HepG2 (cell line): ENCODE measurements around the gene AP2A2. TPM values are rescaled to one million over a fixed set of nuclear protein-coding genes. Genes with fewer than 3 reads are reported as not detected.

Source experiments
- ATAC-seq: fragments of 200-7000 bp; cut with Tn5 transposase; 3 replicates; pipeline ENCODE4 v1.9.1; 2020; ENCODE audit warnings: mild to moderate bottlenecking, moderate library complexity
- BruUV-seq: library from RNA; stranded (reverse); fragments of 400-500 nt; replicated peaks from 2 replicates; lab custom pipeline; 2021; lab: Mats Ljungman, UMichigan
- CTCF ChIA-PET: fragments of 300-600 bp; formaldehyde crosslinking; extraction: SDS; loops from one replicate; lab custom pipeline; 2021; ENCODE audit warnings: low total read pairs, inconsistent platforms, low intra/inter-chr PET ratio; lab: Yijun Ruan, JAX
- POLR2A ChIA-PET: fragments of 350-600 bp; sonication (Branson Sonifier 250); formaldehyde crosslinking; loops from one replicate; lab custom pipeline; 2020; ENCODE audit warnings: antibody characterized with exemption, inconsistent platforms; lab: Yijun Ruan, JAX
- DNase-seq: peaks from one replicate; pipeline ENCODE4 v3.0.0-alpha.2; 2015; ENCODE audit warnings: low spot score
- FAIRE-seq: peaks from 3 replicates; lab custom pipeline; 2011; peaks lifted over from hg19 to GRCh38; lab: Jason Lieb, UNC
- H2AFZ ChIP-seq: one replicate; pipeline ENCODE4 v1.6.1; 2011; ENCODE audit warnings: low read length, inconsistent platforms
- H3K27ac ChIP-seq: fragments of 300-600 bp; 3 replicates; pipeline ENCODE4 v1.8.0; 2011; ENCODE audit warnings: mixed run types, mild to moderate bottlenecking, mixed read lengths, low read length, inconsistent platforms; ENCODE audit not compliant: insufficient read depth; ENCODE audit errors: extremely low read length
- H3K27me3 ChIP-seq, 2 experiments: fragments of 200-600 bp in 1 of 2; 2 replicates in 1 of 2; 3 replicates in 1 of 2; pipeline versions ENCODE4 v1.6.0 to v1.8.0; 2011; ENCODE audit warnings: low read length in 2 of 2, mild to moderate bottlenecking in 2 of 2, moderate library complexity in 2 of 2, inconsistent platforms in 1 of 2; ENCODE audit not compliant: insufficient read depth in 2 of 2, control insufficient read depth in 1 of 2
- H3K36me3 ChIP-seq, 2 experiments: fragments of 200-600 bp in 1 of 2; replicated peaks in 1 of 2; 2 replicates in 1 of 2; 3 replicates in 1 of 2; pipeline versions ENCODE4 v1.5.1 to v1.8.0; 2011; ENCODE audit warnings: low read length in 2 of 2, inconsistent platforms in 1 of 2; ENCODE audit not compliant: insufficient read depth in 2 of 2, control insufficient read depth in 1 of 2
- H3K4me1 ChIP-seq: 2 replicates; pipeline ENCODE4 v1.5.1; 2012; ENCODE audit warnings: low read length, inconsistent platforms; ENCODE audit not compliant: insufficient read depth
- H3K4me2 ChIP-seq: 2 replicates; pipeline ENCODE4 v1.6.0; 2011; ENCODE audit warnings: low read depth, low read length, inconsistent platforms
- H3K4me3 ChIP-seq, 3 experiments: fragments of 200-600 bp in 1 of 3; sonication (generic), shearing (Covaris generic) in 1 of 3; replicated peaks in 1 of 3; 2 replicates each; pipeline ENCODE4 v1.5.1; 2011 to 2016; ENCODE audit warnings: low read length in 3 of 3, inconsistent platforms in 2 of 3, low read depth in 2 of 3, mild to moderate bottlenecking in 2 of 3, control low read depth in 1 of 3, mixed read lengths in 1 of 3; ENCODE audit not compliant: insufficient read depth in 1 of 3
- H3K79me2 ChIP-seq: one replicate; pipeline ENCODE4 v1.6.1; 2011; ENCODE audit warnings: low read length, inconsistent platforms; ENCODE audit not compliant: insufficient read depth
- H3K9ac ChIP-seq: 2 replicates; pipeline ENCODE4 v1.6.0; 2011; ENCODE audit warnings: mild to moderate bottlenecking, low read depth, low read length, inconsistent platforms; ENCODE audit not compliant: insufficient read depth
- H3K9me3 ChIP-seq: 2 replicates; pipeline ENCODE4 v1.5.1; 2012; ENCODE audit warnings: mild to moderate bottlenecking, low read length
- H4K20me1 ChIP-seq: 2 replicates; pipeline ENCODE4 v1.6.0; 2011; ENCODE audit warnings: inconsistent platforms, mild to moderate bottlenecking, low read length, moderate library complexity; ENCODE audit not compliant: insufficient read depth
- CTCF ChIP-seq: sonication (generic); formaldehyde crosslinking; IDR thresholded peaks from 2 replicates; pipeline ENCODE4 v1.5.0; 2020; ENCODE audit warnings: mild to moderate bottlenecking, missing genetic modification reagents, moderate library complexity
- FOXA1 ChIP-seq, 2 experiments: fragments of 450-650 bp in 1 of 2; sonication (generic) in 1 of 2; formaldehyde crosslinking in 1 of 2; IDR thresholded peaks; 2 replicates each; pipeline versions ENCODE4 v1.4.0 to v1.6.1; 2016 to 2020; ENCODE audit warnings: missing genetic modification reagents in 1 of 2
- KDM3A ChIP-seq: IDR thresholded peaks from 2 replicates; pipeline ENCODE4 v1.6.1; 2018; ENCODE audit warnings: low read depth, missing compliant biosample characterization
- NR3C1 ChIP-seq: sonication (generic); formaldehyde crosslinking; IDR thresholded peaks from 2 replicates; pipeline ENCODE4 v1.4.0; 2020; ENCODE audit warnings: missing genetic modification reagents
- SAP130 ChIP-seq: IDR thresholded peaks from 2 replicates; pipeline ENCODE4 v1.6.1; 2016; ENCODE audit warnings: low read depth
- SMC3 ChIP-seq: IDR thresholded peaks from 2 replicates; pipeline ENCODE4 v1.6.1; 2011; ENCODE audit warnings: low read length, improper control_type of control experiment
- SOX13 ChIP-seq, 3 experiments: fragments of 450-650 bp in 1 of 3; sonication (generic) in 1 of 3; formaldehyde crosslinking in 1 of 3; IDR thresholded peaks in 2 of 3; conservative IDR thresholded peaks in 1 of 3; 2 replicates each; pipeline versions ENCODE4 v1.5.0 to v1.6.1; 2016 to 2020; ENCODE audit warnings: antibody characterized with exemption in 1 of 3, mild to moderate bottlenecking in 1 of 3, missing compliant biosample characterization in 1 of 3, missing genetic modification reagents in 1 of 3, moderate library complexity in 1 of 3
- STAG1 ChIP-seq: sonication (generic); formaldehyde crosslinking; IDR thresholded peaks from 2 replicates; pipeline ENCODE4 v1.4.0; 2020; ENCODE audit warnings: missing genetic modification reagents
- XRCC5 ChIP-seq: fragments of 200-400 bp; formaldehyde crosslinking; optimal IDR thresholded peaks from 2 replicates; pipeline ENCODE3; 2017; ENCODE audit warnings: mild to moderate bottlenecking, low read length
- ZBTB33 ChIP-seq: sonication (generic); formaldehyde crosslinking; IDR thresholded peaks from 2 replicates; pipeline ENCODE4 v1.4.0; 2020; ENCODE audit warnings: missing genetic modification reagents
- ZBTB38 ChIP-seq: sonication (generic); formaldehyde crosslinking; IDR thresholded peaks from 2 replicates; pipeline ENCODE4 v1.5.1; 2020; ENCODE audit warnings: mild to moderate bottlenecking, missing genetic modification reagents
- ZFX ChIP-seq: sonication (generic); formaldehyde crosslinking; IDR thresholded peaks from 2 replicates; pipeline ENCODE4 v1.4.0; 2020; ENCODE audit warnings: mild to moderate bottlenecking, low read depth, missing genetic modification reagents, moderate library complexity
- ZNF205 ChIP-seq: IDR thresholded peaks from 2 replicates; pipeline ENCODE4 v1.6.1; 2018; ENCODE audit warnings: missing biosample characterization, missing genetic modification reagents
- ZNF331 ChIP-seq: sonication (generic); formaldehyde crosslinking; IDR thresholded peaks from 2 replicates; pipeline ENCODE4 v1.4.0; 2020; ENCODE audit warnings: missing genetic modification reagents
- ZNF414 ChIP-seq: sonication (generic); formaldehyde crosslinking; IDR thresholded peaks from 2 replicates; pipeline ENCODE4 v1.5.0; 2020; ENCODE audit warnings: missing genetic modification reagents
- ZNF687 ChIP-seq: sonication (generic); formaldehyde crosslinking; IDR thresholded peaks from 2 replicates; pipeline ENCODE4 v1.5.1; 2020; ENCODE audit warnings: mild to moderate bottlenecking, missing genetic modification reagents, moderate library complexity
- WGBS: methylation state at CpG from one replicate; pipeline ENCODE4 v1.1.6; 2017; ENCODE audit warnings: low lambda C conversion rate; 5-methylcytosine and 5-hydroxymethylcytosine counted together
- in situ Hi-C: cut with HindIII; loops from 2 replicates; pipeline ENCODE4 v1.10.0; 2017; ENCODE audit warnings: low pct_unique_long_range_greater_than_20kb; ENCODE audit not compliant: extremely low pct_ligation_motif_present
- intact Hi-C: fragments of 100-400 bp; cut with micrococcal nuclease; formaldehyde crosslinking; loops from one replicate; pipeline ENCODE4 v1.10.0; 2022; ENCODE audit not compliant: unreplicated experiment
- polyA plus RNA-seq, 8 experiments: library from polyadenylated mRNA; depleted of rRNA in 3 of 8; stranded (reverse) in 7 of 8; unstranded in 1 of 8; fragments of >200 nt; fragmentation: Illumina TruSeq in 4 of 8; extraction: Trizol in 4 of 8; gene quantifications; 2 replicates each; pipeline versions ENCODE4 v1.2.1 to v1.2.3, GENCODE V29; 2011 to 2016; ENCODE audit warnings: low read depth in 4 of 8, missing spikeins in 1 of 8, mixed read lengths in 1 of 8; ENCODE audit not compliant: insufficient read depth in 1 of 8
- total RNA-seq, 5 experiments: library from RNA; depleted of rRNA; stranded (reverse); fragments of >200 nt; fragmentation: Illumina TruSeq; extraction: Trizol; gene quantifications; 2 replicates each; pipeline ENCODE4 v1.2.3, GENCODE V29; 2016; ENCODE audit warnings: low read depth in 1 of 5

Gene AP2A2
- total and polyA plus RNA-seq, 2 of the 13 experiments (the other 11 are each of a cell fraction or from before 2014, with no cell fraction given): 25.7 to 75.7 TPM

GRCh38 chr11:959608-960007, 33.9 kb downstream of the AP2A2 start:
- intact Hi-C loops (loop anchor here (1.0 kb wide), 1 partner anchor 37 kb away; no protein-coding TSS in a partner anchor), in situ Hi-C loops (no loop called here)
- Histone ChIP-seq H3K79me2 (peaks cover 29% of the 10 kb centered on the region), H2AFZ (no peak overlapping the region), H3K9ac (no peak overlapping the region), H3K4me2 (no peak overlapping the region), H3K27ac (no peak overlapping the region), H3K27me3 (no peaks in the 10 kb centered on the region), H4K20me1 (0 out of 2 replicates have a peak, but pooled peaks cover 3% of the 10 kb centered on the region), H3K36me3 (peaks cover 10 to 43% of the 10 kb centered on the region in 2 experiments), H3K4me3 (no peak overlapping the region), H3K9me3 (no peaks in the 10 kb centered on the region), H3K4me1 (peaks cover 37% of the 10 kb centered on the region)
- POLR2A ChIA-PET: no interaction called here
- DNase-seq: peak; percentile 63
- BruUV-seq: no TSS peak
- no peak for FAIRE-seq
- WGBS: 60% methylated on average over 4 of the region's 10 CpGs
- CTCF ChIA-PET: interaction anchor here (1.2 kb wide), 1 partner anchor 61 kb away, joined by 4 read pairs; no protein-coding TSS in a partner anchor
- ATAC-seq: peak; percentile 90
- TF ChIP-seq ZNF331 (CRISPR knock-in tag) (peak; percentile 36; the same call in 1 of the 2 replicates), FOXA1 (IDR thresholded peaks at IDR 0.05) (no peak), FOXA1 (CRISPR knock-in tag; IDR thresholded peaks at IDR 0.05) (peak; percentile 72), STAG1 (peak; percentile 52), KDM3A (CRISPR knock-in tag) (no peak), ZFX (CRISPR knock-in tag) (0 out of 2 replicates have a peak, but pooled peaks have one; percentile 14), ZBTB33 (CRISPR knock-in tag) (peak; percentile 98), ZNF687 (CRISPR knock-in tag) (peak; percentile 59), ZNF414 (no peak), SOX13 (IDR thresholded peaks at IDR 0.05) (no peak), SOX13 (CRISPR knock-in tag; conservative IDR thresholded peaks at IDR 0.05 in 1 of 2, IDR thresholded peaks at IDR 0.05 in 1 of 2) (0 out of 4 replicates have a peak, but pooled peaks of 1 of the 2 experiments have one; percentile 5), XRCC5 (peak; percentile 60), ZNF205 (no peak), ZBTB38 (CRISPR knock-in tag) (peak; percentile 98), SMC3 (peak; percentile 38), SAP130 (CRISPR knock-in tag) (peak; percentile 17; the same call in 1 of the 2 replicates), CTCF (peak; percentile 52), NR3C1 (CRISPR knock-in tag) (no peak)
